WTC11 (cell line): ENCODE results near the gene SRRT. TPM values are rescaled to one million over a fixed set of nuclear protein-coding genes. Genes with fewer than 3 reads are reported as not detected.

Experiments
- CBFB ChIP-seq: sonication (generic); formaldehyde crosslinking; IDR thresholded peaks from 2 replicates; pipeline ENCODE4 v1.8.1; 2022; ENCODE audit warnings: mild to moderate bottlenecking, low read depth, missing genetic modification reagents
- CREM ChIP-seq: sonication (generic); formaldehyde crosslinking; IDR thresholded peaks from 2 replicates; pipeline ENCODE4 v1.8.1; 2022; ENCODE audit warnings: mild to moderate bottlenecking, missing genetic modification reagents, moderate library complexity
- ESRRA ChIP-seq: sonication (generic); formaldehyde crosslinking; IDR thresholded peaks from 2 replicates; pipeline ENCODE4 v1.8.1; 2022; ENCODE audit warnings: mild to moderate bottlenecking, missing genetic modification reagents, borderline replicate concordance
- JUN ChIP-seq: sonication (generic); formaldehyde crosslinking; IDR thresholded peaks from 2 replicates; pipeline ENCODE4 v1.8.0; 2023; ENCODE audit warnings: mild to moderate bottlenecking, missing genetic modification reagents
- MXD4 ChIP-seq: fragments of 250-450 bp; sonication (Bioruptor Pico); IDR thresholded peaks from 2 replicates; pipeline ENCODE4 v1.8.0; 2021; ENCODE audit warnings: mild to moderate bottlenecking, moderate library complexity, borderline replicate concordance
- NR2C2 ChIP-seq: sonication (generic); formaldehyde crosslinking; IDR thresholded peaks from 2 replicates; pipeline ENCODE4 v1.8.0; 2022; ENCODE audit warnings: mild to moderate bottlenecking, missing genetic modification reagents
- OVOL2 ChIP-seq: fragments of 250-450 bp; sonication (Bioruptor Pico); IDR thresholded peaks from 2 replicates; pipeline ENCODE4 v1.9.0; 2021; ENCODE audit warnings: mild to moderate bottlenecking, borderline replicate concordance
- RELA ChIP-seq: sonication (generic); formaldehyde crosslinking; IDR thresholded peaks from 2 replicates; pipeline ENCODE4 v1.8.1; 2022; ENCODE audit warnings: missing genetic modification reagents, mild to moderate bottlenecking, borderline replicate concordance
- RORB ChIP-seq: fragments of 250-450 bp; sonication (Bioruptor Pico); IDR thresholded peaks from 2 replicates; pipeline ENCODE4 v1.9.0; 2021; ENCODE audit warnings: mild to moderate bottlenecking
- SMAD3 ChIP-seq: sonication (generic); formaldehyde crosslinking; IDR thresholded peaks from 2 replicates; pipeline ENCODE4 v1.8.0; 2022; ENCODE audit warnings: missing genetic modification reagents, mild to moderate bottlenecking, borderline replicate concordance
- SMAD4 ChIP-seq: sonication (generic); formaldehyde crosslinking; IDR thresholded peaks from 2 replicates; pipeline ENCODE4 v1.8.0; 2022; ENCODE audit warnings: mild to moderate bottlenecking, missing genetic modification reagents
- TEAD1 ChIP-seq: sonication (generic); formaldehyde crosslinking; IDR thresholded peaks from 2 replicates; pipeline ENCODE4 v1.8.0; 2022; ENCODE audit warnings: mild to moderate bottlenecking, missing genetic modification reagents
- TP53 ChIP-seq: sonication (generic); formaldehyde crosslinking; IDR thresholded peaks from 2 replicates; pipeline ENCODE4 v1.8.1; 2023; ENCODE audit warnings: mild to moderate bottlenecking, missing genetic modification reagents
- ZNF138 ChIP-seq: sonication (generic); formaldehyde crosslinking; conservative IDR thresholded peaks from 2 replicates; pipeline ENCODE4 v1.8.1; 2022; ENCODE audit warnings: mild to moderate bottlenecking, moderate library complexity, missing genetic modification reagents
- ZNF423 ChIP-seq: fragments of 250-450 bp; sonication (Bioruptor Pico); IDR thresholded peaks from 2 replicates; pipeline ENCODE4 v2.1.2; 2022; ENCODE audit warnings: mild to moderate bottlenecking, moderate library complexity
- total RNA-seq: library from RNA; stranded (reverse); gene quantifications from 3 replicates; pipeline ENCODE4 v1.2.3, GENCODE V29; 2021
- TF ChIP-seq, protein P1 (sequence below): fragments of 250-450 bp; sonication (Bioruptor Pico); IDR thresholded peaks from 2 replicates; pipeline ENCODE4 v1.8.0; 2021; ENCODE audit warnings: mild to moderate bottlenecking
- TF ChIP-seq, protein P2 (sequence below): fragments of 250-450 bp; sonication (Bioruptor Pico); IDR thresholded peaks from 2 replicates; pipeline ENCODE4 v1.9.0; 2021; ENCODE audit warnings: mild to moderate bottlenecking
- TF ChIP-seq, protein P3 (sequence below): sonication (generic); formaldehyde crosslinking; IDR thresholded peaks from 2 replicates; pipeline ENCODE4 v1.8.1; 2023; ENCODE audit warnings: mild to moderate bottlenecking, missing genetic modification reagents, moderate library complexity
- TF ChIP-seq, protein P4 (sequence below): sonication (generic); formaldehyde crosslinking; IDR thresholded peaks from 2 replicates; pipeline ENCODE4 v1.8.0; 2022; ENCODE audit warnings: missing genetic modification reagents
- TF ChIP-seq, protein P5 (sequence below): sonication (generic); formaldehyde crosslinking; IDR thresholded peaks from 2 replicates; pipeline ENCODE4 v1.8.0; 2022; ENCODE audit warnings: mild to moderate bottlenecking, missing genetic modification reagents
- TF ChIP-seq, protein P6 (sequence below): sonication (generic); formaldehyde crosslinking; conservative IDR thresholded peaks from 2 replicates; pipeline ENCODE4 v1.8.1; 2023; ENCODE audit warnings: mild to moderate bottlenecking, low read depth, missing genetic modification reagents, moderate library complexity
- TF ChIP-seq, protein P7 (sequence below): sonication (generic); formaldehyde crosslinking; IDR thresholded peaks from 2 replicates; pipeline ENCODE4 v1.8.1; 2022; ENCODE audit warnings: mild to moderate bottlenecking, missing genetic modification reagents, moderate library complexity, borderline replicate concordance
- TF ChIP-seq, protein P8 (sequence below): fragments of 250-450 bp; sonication (Bioruptor Pico); conservative IDR thresholded peaks from 2 replicates; pipeline ENCODE4 v1.9.0; 2021; ENCODE audit warnings: mild to moderate bottlenecking

Gene SRRT
- total RNA-seq, 1 experiment from 2014 or later, result 238 TPM

DNA sequence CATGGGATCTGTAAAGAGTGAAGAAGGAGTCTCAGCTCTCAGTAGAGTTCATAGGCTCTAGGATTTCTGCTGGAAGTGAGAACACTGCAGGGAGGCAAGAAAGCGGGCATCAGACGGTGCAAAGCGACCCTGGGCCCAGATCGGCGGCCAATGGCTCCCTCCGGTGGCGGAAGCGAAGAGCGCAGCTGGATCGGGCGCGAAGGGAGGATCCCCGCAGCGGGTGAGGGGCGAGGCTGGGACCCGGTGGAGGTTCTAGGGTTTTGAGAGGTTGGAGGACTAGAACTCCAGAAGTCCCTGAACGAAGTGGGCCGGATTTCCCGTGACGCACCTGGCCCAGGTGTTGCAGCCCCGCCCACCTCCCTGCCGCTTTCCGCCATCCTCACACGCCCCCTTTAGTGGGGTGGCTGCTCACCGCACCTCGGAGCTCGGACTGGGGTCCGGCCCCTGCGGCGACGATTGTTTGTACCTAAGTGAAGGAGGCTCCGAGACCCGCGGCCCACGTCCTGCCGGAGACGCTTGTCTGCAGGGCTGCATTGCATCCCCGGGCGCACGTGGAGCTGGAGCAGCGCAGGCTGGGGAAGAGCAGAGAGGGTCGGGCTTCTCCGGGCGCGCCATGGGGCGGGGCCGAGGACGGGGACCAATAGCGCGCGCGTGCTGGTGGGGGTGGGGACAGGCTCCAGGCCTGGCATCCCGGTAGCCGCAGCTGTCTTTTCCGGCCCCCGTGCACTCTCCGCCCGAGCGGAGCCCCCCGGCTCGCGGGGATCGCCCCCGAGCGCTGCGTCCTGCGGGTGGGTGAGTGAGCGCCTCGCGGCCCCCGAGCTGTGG, 22.6 kb upstream of the SRRT start, which contains the start of gene SLC12A9 (continued):
- TF ChIP-seq, protein P1, sequence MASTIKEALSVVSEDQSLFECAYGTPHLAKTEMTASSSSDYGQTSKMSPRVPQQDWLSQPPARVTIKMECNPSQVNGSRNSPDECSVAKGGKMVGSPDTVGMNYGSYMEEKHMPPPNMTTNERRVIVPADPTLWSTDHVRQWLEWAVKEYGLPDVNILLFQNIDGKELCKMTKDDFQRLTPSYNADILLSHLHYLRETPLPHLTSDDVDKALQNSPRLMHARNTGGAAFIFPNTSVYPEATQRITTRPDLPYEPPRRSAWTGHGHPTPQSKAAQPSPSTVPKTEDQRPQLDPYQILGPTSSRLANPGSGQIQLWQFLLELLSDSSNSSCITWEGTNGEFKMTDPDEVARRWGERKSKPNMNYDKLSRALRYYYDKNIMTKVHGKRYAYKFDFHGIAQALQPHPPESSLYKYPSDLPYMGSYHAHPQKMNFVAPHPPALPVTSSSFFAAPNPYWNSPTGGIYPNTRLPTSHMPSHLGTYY, result no peak
- TF ChIP-seq SMAD4 (CRISPR knock-in tag) (no peak), CBFB (no peak), TP53 (CRISPR knock-in tag) (0 out of 2 replicates have a peak, but pooled peaks have one; percentile 38), SMAD3 (CRISPR knock-in tag) (peak; percentile 15; the same call in 1 of the 2 replicates), JUN (CRISPR knock-in tag) (no peak), RELA (CRISPR knock-in tag) (no peak), OVOL2 (no peak), ESRRA (CRISPR knock-in tag) (no peak), ZNF138 (CRISPR knock-in tag) (no peak), MXD4 (CRISPR knock-in tag) (no peak), CREM (CRISPR knock-in tag) (peak; percentile 51; the same call in 1 of the 2 replicates), ZNF423 (CRISPR knock-in tag) (no peak), RORB (CRISPR knock-in tag) (no peak), NR2C2 (CRISPR knock-in tag) (no peak), TEAD1 (CRISPR knock-in tag) (no peak)
- TF ChIP-seq, protein P2, sequence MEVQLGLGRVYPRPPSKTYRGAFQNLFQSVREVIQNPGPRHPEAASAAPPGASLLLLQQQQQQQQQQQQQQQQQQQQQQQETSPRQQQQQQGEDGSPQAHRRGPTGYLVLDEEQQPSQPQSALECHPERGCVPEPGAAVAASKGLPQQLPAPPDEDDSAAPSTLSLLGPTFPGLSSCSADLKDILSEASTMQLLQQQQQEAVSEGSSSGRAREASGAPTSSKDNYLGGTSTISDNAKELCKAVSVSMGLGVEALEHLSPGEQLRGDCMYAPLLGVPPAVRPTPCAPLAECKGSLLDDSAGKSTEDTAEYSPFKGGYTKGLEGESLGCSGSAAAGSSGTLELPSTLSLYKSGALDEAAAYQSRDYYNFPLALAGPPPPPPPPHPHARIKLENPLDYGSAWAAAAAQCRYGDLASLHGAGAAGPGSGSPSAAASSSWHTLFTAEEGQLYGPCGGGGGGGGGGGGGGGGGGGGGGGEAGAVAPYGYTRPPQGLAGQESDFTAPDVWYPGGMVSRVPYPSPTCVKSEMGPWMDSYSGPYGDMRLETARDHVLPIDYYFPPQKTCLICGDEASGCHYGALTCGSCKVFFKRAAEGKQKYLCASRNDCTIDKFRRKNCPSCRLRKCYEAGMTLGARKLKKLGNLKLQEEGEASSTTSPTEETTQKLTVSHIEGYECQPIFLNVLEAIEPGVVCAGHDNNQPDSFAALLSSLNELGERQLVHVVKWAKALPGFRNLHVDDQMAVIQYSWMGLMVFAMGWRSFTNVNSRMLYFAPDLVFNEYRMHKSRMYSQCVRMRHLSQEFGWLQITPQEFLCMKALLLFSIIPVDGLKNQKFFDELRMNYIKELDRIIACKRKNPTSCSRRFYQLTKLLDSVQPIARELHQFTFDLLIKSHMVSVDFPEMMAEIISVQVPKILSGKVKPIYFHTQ (CRISPR knock-in tag), result no peak
- TF ChIP-seq, protein P3, sequence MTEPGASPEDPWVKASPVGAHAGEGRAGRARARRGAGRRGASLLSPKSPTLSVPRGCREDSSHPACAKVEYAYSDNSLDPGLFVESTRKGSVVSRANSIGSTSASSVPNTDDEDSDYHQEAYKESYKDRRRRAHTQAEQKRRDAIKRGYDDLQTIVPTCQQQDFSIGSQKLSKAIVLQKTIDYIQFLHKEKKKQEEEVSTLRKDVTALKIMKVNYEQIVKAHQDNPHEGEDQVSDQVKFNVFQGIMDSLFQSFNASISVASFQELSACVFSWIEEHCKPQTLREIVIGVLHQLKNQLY (CRISPR knock-in tag), result no peak
- TF ChIP-seq, protein P4, sequence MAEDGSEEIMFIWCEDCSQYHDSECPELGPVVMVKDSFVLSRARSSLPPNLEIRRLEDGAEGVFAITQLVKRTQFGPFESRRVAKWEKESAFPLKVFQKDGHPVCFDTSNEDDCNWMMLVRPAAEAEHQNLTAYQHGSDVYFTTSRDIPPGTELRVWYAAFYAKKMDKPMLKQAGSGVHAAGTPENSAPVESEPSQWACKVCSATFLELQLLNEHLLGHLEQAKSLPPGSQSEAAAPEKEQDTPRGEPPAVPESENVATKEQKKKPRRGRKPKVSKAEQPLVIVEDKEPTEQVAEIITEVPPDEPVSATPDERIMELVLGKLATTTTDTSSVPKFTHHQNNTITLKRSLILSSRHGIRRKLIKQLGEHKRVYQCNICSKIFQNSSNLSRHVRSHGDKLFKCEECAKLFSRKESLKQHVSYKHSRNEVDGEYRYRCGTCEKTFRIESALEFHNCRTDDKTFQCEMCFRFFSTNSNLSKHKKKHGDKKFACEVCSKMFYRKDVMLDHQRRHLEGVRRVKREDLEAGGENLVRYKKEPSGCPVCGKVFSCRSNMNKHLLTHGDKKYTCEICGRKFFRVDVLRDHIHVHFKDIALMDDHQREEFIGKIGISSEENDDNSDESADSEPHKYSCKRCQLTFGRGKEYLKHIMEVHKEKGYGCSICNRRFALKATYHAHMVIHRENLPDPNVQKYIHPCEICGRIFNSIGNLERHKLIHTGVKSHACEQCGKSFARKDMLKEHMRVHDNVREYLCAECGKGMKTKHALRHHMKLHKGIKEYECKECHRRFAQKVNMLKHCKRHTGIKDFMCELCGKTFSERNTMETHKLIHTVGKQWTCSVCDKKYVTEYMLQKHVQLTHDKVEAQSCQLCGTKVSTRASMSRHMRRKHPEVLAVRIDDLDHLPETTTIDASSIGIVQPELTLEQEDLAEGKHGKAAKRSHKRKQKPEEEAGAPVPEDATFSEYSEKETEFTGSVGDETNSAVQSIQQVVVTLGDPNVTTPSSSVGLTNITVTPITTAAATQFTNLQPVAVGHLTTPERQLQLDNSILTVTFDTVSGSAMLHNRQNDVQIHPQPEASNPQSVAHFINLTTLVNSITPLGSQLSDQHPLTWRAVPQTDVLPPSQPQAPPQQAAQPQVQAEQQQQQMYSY (CRISPR knock-in tag), result no peak
- TF ChIP-seq, protein P5, sequence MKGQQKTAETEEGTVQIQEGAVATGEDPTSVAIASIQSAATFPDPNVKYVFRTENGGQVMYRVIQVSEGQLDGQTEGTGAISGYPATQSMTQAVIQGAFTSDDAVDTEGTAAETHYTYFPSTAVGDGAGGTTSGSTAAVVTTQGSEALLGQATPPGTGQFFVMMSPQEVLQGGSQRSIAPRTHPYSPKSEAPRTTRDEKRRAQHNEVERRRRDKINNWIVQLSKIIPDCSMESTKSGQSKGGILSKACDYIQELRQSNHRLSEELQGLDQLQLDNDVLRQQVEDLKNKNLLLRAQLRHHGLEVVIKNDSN (CRISPR knock-in tag), result 0 out of 2 replicates have a peak, but pooled peaks have one; percentile 42
- TF ChIP-seq, protein P6, sequence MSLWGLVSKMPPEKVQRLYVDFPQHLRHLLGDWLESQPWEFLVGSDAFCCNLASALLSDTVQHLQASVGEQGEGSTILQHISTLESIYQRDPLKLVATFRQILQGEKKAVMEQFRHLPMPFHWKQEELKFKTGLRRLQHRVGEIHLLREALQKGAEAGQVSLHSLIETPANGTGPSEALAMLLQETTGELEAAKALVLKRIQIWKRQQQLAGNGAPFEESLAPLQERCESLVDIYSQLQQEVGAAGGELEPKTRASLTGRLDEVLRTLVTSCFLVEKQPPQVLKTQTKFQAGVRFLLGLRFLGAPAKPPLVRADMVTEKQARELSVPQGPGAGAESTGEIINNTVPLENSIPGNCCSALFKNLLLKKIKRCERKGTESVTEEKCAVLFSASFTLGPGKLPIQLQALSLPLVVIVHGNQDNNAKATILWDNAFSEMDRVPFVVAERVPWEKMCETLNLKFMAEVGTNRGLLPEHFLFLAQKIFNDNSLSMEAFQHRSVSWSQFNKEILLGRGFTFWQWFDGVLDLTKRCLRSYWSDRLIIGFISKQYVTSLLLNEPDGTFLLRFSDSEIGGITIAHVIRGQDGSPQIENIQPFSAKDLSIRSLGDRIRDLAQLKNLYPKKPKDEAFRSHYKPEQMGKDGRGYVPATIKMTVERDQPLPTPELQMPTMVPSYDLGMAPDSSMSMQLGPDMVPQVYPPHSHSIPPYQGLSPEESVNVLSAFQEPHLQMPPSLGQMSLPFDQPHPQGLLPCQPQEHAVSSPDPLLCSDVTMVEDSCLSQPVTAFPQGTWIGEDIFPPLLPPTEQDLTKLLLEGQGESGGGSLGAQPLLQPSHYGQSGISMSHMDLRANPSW (CRISPR knock-in tag), result no peak
- TF ChIP-seq, protein P7, sequence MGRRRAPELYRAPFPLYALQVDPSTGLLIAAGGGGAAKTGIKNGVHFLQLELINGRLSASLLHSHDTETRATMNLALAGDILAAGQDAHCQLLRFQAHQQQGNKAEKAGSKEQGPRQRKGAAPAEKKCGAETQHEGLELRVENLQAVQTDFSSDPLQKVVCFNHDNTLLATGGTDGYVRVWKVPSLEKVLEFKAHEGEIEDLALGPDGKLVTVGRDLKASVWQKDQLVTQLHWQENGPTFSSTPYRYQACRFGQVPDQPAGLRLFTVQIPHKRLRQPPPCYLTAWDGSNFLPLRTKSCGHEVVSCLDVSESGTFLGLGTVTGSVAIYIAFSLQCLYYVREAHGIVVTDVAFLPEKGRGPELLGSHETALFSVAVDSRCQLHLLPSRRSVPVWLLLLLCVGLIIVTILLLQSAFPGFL, result no peak
- TF ChIP-seq, protein P8, sequence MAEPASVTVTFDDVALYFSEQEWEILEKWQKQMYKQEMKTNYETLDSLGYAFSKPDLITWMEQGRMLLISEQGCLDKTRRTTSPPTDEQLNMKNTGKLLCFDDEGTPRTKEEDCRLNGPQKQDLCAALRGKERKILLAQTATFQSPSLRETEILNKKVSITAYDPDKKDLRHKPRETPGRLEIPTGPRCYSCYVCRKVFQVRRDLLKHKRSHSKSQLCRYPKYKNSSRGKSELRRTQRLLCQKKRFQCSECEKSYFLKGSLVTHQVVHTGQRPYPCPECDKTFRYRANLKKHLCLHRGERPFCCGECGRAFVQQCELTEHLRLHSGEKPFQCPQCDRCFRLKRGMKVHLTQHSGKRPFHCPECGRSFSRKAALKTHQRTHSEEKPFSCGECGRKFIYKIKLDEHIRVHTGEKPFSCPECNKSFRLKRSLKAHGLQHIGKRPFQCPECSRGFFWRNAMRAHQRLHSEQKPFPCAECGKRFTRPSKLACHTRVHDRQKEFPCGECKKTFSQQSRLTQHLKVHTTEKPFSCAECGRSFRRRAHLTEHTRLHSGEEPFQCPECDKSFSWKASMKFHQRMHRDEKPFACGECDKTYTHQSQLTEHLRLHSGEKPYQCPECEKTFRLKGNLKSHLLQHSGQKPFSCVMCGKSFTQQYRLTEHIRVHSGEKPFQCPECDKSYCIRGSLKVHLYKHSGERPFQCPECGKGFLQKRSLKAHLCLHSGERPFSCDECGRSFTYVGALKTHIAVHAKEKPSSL (CRISPR knock-in tag), result no peak
